Right atrium auricular region (tissue), 2 donors: ENCODE measurements around the gene PDK3. TPM values are rescaled to one million over a fixed set of nuclear protein-coding genes. Genes with fewer than 3 reads are reported as not detected.
A peak's percentile ranks its signal among the peaks of the same experiment; 100 is the strongest.

ENCODE experiments used
- DNase-seq: peaks from one replicate; pipeline ENCODE4 v3.0.0-alpha.2; 2019; ENCODE audit warnings: low spot score
- H3K27ac ChIP-seq, 2 donors: fragments of 200-600 bp; sonication (generic); 1 replicate in 1 of 2; 2 replicates in 1 of 2; pipeline ENCODE4 v1.5.1; 2016 to 2019
- H3K27me3 ChIP-seq, 2 donors: fragments of 200-600 bp; sonication (generic); one replicate each; pipeline versions ENCODE4 v1.5.1 to v1.6.0; 2017 to 2019
- H3K36me3 ChIP-seq: fragments of 200-600 bp; sonication (generic); one replicate; pipeline ENCODE4 v1.5.1; 2016
- H3K4me1 ChIP-seq, 2 donors: fragments of 200-600 bp; sonication (generic); one replicate each; pipeline versions ENCODE4 v1.5.1 to v1.6.0; 2017 to 2019
- H3K4me3 ChIP-seq, 2 donors: fragments of 200-600 bp; sonication (generic); 1 replicate in 1 of 2; 2 replicates in 1 of 2; pipeline ENCODE4 v1.5.1; 2017 to 2019; ENCODE audit warnings: mild to moderate bottlenecking in 1 of 2, moderate library complexity in 1 of 2
- H3K9me3 ChIP-seq, 2 donors: fragments of 200-600 bp; sonication (generic); one replicate each; pipeline ENCODE4 v1.5.1; 2019
- total RNA-seq, 2 donors: library from RNA; depleted of rRNA; stranded (reverse); fragments of >200 nt; gene quantifications; one replicate each; pipeline ENCODE4 v1.1.0, GENCODE V29; 2016
- TF ChIP-seq, protein P1 (sequence below), 2 donors: fragments of 200-600 bp; sonication (generic); IDR thresholded peaks; one replicate each; pipeline ENCODE4 v1.5.1; 2019; ENCODE audit warnings: antibody characterized with exemption in 2 of 2

PDK3 gene
- 10 to 100 TPM; 30.0 to 34.3 TPM for total RNA-seq

DNA sequence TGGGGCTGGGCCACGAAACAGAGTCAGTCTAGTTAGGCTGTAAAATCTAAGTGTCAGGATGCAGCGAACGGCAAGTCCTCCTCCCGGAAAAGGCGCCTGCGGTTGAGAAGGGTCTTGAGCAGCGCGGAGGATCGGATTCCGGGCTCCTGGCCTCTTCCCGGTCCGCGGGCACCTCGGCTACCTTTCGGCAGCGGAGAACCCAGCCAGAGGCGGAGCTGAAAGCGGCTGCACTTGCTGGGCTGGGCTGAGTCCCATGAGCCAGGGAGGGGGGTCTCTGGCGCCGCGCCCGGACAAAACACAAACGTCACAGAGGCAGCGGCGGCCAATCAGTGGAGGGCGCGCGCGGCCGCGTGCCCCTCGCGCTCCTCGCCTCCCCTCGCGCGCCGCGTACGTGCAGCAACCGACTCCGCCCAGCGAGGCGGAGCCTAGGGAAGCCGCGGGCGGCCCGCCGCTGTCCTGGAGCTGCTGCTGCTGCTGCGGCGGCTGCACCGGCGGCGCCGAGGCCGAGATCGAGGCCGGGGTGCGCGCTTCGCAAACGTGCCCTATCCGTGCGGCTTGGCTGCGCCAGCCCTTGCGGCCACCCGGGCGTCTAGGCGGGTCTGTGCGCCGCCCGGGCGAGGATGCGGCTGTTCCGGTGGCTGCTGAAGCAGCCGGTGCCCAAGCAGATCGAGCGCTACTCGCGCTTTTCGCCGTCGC lies at the start of gene PDK3:
PDK3 (plus strand) TSS at position 451 of the 696 bp plus-strand sequence; CDS start at position 621, 170 bp downstream.
- H3K9me3 ChIP-seq: no peaks in the 10 kb centered on the region

DNA sequence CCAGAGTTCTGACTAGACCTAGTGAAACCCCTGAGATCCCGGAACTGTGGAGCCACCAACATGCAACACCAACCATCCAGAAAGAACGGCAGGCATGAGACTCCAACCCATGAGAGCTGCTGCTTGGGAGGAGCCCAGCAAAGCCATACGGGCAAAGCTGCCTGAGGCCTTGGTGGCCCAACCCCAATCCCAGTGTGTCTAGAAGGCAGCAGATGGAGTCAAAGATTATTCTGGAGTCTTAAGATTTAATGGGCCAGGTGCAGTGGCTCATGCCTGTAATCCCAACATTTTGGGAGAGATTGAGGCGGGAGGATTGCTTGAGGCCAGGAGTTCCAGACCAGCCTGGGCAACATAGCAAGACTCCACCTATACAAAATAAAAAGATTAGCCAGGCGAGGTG lies 49.2 kb upstream of the PDK3 start:
- Histone ChIP-seq H3K4me3 (no peak overlapping the region), H3K4me1 (no peaks in the 10 kb centered on the region), H3K9me3 (peaks cover 3 to 12% of the 10 kb centered on the region in 2 donors), H3K27me3 (no peaks in the 10 kb centered on the region), H3K27ac (no peak overlapping the region), H3K36me3 (no peaks in the 10 kb centered on the region)
- DNase-seq: no peak
- TF ChIP-seq, protein P1, sequence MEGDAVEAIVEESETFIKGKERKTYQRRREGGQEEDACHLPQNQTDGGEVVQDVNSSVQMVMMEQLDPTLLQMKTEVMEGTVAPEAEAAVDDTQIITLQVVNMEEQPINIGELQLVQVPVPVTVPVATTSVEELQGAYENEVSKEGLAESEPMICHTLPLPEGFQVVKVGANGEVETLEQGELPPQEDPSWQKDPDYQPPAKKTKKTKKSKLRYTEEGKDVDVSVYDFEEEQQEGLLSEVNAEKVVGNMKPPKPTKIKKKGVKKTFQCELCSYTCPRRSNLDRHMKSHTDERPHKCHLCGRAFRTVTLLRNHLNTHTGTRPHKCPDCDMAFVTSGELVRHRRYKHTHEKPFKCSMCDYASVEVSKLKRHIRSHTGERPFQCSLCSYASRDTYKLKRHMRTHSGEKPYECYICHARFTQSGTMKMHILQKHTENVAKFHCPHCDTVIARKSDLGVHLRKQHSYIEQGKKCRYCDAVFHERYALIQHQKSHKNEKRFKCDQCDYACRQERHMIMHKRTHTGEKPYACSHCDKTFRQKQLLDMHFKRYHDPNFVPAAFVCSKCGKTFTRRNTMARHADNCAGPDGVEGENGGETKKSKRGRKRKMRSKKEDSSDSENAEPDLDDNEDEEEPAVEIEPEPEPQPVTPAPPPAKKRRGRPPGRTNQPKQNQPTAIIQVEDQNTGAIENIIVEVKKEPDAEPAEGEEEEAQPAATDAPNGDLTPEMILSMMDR (IDR thresholded peaks at IDR 0.05): no peak

More for the DNA sequence above, at the start of gene PDK3:
- Histone ChIP-seq H3K4me1 (no peaks in the 10 kb centered on the region), H3K27me3 (no peaks in the 10 kb centered on the region), H3K27ac (peak within 1 kb of the TSS; percentile 83 to 84), H3K36me3 (no peaks in the 10 kb centered on the region), H3K4me3 (peak within 1 kb of the TSS; percentile 59 to 66)
- TF ChIP-seq, protein P1 (IDR thresholded peaks at IDR 0.05): no peak
- peak; percentile 91 for DNase-seq

DNA sequence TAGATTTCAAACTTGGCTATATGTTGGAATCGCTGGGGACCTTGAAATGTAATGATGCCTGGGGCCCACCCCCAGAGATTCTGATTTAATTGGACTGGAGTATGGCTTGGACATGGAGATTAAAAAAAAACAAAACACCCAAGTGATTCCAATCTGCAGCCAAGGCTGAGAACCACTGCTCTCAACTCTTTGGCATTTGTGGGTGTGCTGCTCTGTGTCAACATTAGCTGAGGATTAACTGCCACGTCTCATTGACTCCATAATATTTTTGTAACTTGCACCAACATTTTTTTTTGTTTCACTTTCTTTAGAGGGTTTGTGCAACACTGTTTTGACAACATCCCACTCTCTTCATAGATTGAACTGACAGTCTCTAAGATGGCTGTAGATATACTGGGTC lies 41.1 kb upstream of the PDK3 start:
- H3K27ac ChIP-seq: no peak overlapping the region
- H3K4me3 ChIP-seq: no peak overlapping the region
- H3K36me3 ChIP-seq: no peaks in the 10 kb centered on the region
- DNase-seq: no peak
- TF ChIP-seq, protein P1 (IDR thresholded peaks at IDR 0.05): no peak
- no peaks in the 10 kb centered on the region for H3K4me1 ChIP-seq
- no peaks in the 10 kb centered on the region for H3K9me3 ChIP-seq
- no peaks in the 10 kb centered on the region for H3K27me3 ChIP-seq

DNA sequence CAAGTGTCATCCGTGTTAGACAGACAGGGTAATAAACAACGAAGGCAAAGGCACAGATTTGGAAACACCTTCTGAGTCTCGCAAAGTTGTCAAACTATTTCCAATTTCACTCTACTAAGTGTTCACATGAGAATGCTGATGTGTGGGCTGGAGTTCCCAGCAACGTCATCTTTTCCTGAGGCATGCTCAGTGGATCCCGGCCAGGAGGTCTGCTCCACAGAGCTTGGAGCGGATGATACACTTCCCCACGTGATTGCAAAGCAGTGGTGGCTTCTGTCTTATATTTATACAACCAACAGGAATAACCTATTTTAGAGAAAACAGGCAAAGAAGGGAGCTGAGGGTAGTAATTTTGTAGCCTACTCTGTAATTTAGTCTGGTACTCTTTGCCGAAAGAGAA lies 40.1 kb upstream of the PDK3 start:
- Histone ChIP-seq H3K4me3 (no peak overlapping the region), H3K4me1 (no peaks in the 10 kb centered on the region), H3K27me3 (no peaks in the 10 kb centered on the region), H3K36me3 (no peaks in the 10 kb centered on the region), H3K27ac (peak overlapping the region; percentile 3 to 15), H3K9me3 (no peaks in the 10 kb centered on the region)
- TF ChIP-seq, protein P1 (IDR thresholded peaks at IDR 0.05): no peak
- DNase-seq: peak; percentile 72

DNA sequence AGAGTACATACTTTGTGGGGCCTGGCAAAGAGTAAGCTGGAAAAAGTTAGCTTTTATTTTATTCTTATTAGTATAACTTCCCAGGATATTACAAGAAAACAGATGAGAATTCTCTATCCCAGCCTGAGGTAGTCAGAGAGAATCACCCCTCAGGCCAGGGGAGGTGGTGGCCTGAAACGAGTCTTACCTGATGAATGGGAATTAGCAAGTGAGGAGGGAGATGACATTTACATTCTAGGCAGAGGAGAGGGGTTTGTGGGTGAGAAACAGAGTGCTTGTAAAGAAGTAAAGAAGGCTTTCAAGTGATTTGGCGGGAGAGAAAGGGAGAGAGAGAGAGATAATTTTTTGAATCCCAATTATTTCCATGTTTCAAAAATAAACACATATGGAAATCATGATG lies 39.3 kb upstream of the PDK3 start:
- no peaks in the 10 kb centered on the region for H3K36me3 ChIP-seq
- no peaks in the 10 kb centered on the region for H3K4me1 ChIP-seq
- no peaks in the 10 kb centered on the region for H3K27me3 ChIP-seq
- no peak overlapping the region for H3K4me3 ChIP-seq
- no peaks in the 10 kb centered on the region for H3K9me3 ChIP-seq
- TF ChIP-seq, protein P1 (IDR thresholded peaks at IDR 0.05): no peak
- no peak for DNase-seq
- H3K27ac ChIP-seq: no peak overlapping the region
